GM18868 (cell line): ENCODE measurements around the gene SPATA16.

Source experiments
- ATAC-seq: cut with Tn5 transposase; IDR thresholded peaks from one replicate; pipeline ENCODE4 v1.9.1; 2021; ENCODE audit warnings: mild to moderate bottlenecking, moderate library complexity; ENCODE audit not compliant: unreplicated experiment

SPATA16 gene

DNA sequence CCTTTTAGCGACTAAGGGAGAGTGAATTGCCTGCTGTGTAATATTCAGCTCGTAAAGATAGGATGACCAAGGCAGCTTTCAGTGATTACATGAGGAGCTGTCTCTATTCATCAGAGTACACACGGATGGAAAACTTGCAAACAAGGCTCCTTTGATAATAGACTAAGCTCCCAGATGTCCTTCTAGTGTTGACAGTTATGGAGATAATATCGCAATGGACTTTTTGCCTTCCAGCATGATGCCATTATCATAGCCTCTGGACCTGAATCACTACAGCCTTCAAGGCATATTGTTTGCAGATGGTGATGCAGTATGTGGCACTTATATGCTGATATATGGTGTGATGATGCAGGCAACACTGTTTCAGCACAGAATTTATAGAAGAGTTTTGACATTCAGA, 296.6 kb downstream of the SPATA16 start:
- no peak for ATAC-seq

DNA sequence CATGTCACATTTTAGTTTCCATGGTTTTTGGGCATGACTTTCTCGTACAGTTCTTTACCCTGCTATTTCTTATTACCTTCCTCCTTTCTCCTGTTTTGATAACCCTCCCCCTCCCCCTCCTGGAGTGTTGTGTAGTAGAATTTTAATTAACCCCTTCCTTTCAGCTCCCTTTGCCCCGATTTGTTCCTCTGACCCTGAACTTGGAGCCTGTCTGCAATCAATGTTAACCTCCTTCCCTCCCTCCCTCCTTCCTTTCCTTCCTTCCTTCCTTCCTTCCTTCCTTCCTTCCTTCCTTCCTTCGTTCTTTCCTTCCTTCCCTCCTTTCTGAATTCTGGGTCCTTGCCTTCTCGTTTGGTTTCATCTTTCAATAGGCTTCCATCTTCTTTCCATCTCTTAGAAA, 300.1 kb downstream of the SPATA16 start:
- ATAC-seq, result no peak

- no peak for ATAC-seq
These were observed 300.6 kb downstream of the SPATA16 start for GRCh38 chr3:172840463-172840862.

DNA sequence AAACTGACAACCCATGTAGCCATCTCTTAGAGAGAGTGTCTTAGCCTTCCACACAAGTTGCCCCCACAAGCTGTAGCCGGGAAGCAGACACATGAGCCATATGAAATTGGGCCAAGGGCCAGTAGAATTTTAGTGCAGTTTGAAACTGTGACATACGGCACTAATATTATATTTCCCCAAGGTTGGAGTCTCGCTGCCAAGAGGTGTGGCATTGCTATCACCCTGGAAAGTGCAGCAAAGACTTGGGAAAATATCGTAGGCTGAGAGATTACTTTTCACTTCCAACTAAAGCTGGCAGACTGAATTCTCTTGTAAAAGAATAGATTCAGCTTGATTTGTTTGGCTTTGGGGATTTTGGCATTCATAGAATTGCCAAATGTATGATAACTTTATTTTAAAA, 301.4 kb downstream of the SPATA16 start:
- ATAC-seq, result no peak
